IPS DF 4.7 (cell line): Measurements from ENCODE around the gene GRK7.
A peak's percentile ranks its signal among the peaks of the same experiment; 100 is the strongest.

Experiments
- DNase-seq: peaks from one replicate; pipeline ENCODE4 v3.0.0-alpha.2; 2013; ENCODE audit warnings: low spot score; ENCODE audit errors: extremely low read depth

The GRK7 gene, protein sequence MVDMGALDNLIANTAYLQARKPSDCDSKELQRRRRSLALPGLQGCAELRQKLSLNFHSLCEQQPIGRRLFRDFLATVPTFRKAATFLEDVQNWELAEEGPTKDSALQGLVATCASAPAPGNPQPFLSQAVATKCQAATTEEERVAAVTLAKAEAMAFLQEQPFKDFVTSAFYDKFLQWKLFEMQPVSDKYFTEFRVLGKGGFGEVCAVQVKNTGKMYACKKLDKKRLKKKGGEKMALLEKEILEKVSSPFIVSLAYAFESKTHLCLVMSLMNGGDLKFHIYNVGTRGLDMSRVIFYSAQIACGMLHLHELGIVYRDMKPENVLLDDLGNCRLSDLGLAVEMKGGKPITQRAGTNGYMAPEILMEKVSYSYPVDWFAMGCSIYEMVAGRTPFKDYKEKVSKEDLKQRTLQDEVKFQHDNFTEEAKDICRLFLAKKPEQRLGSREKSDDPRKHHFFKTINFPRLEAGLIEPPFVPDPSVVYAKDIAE (N-terminal part only)

DNA sequence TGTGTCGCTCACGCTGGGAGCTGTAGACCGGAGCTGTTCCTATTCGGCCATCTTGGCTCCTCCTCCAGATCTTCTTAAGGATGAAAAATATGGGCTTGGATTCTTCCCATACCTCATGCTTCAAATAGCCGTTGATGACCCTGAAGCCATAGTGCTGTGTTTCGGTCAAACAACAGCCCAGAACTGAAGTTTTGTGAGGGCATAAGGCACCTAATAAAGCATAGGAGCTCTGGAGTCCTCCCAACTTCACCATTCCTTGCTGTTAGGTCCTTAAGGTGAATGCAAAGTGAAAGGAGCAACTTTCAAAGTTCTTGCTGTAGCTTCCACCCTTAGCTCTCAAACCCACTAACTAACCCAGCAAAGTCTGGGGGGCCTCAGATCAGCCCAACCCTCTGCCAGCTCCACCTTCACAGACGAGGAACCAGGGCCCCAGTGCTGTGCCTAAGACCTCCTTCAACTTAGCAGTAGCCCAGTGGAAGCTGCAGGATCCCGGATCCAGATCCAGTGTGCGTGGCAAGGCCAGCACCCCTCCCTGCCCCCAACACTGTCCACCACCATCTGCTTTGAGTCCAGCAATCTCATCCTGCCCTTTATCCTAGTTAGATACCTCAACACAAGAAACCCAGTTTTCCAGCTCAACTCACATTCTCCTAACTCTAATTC is at the start of gene GRK7:
Gene GRK7 (plus strand): TSS at position 321 of the 663 bp plus-strand sequence. CDS start 14,877 bp downstream, outside the sequence.
- DNase-seq, result no peak

DNA sequence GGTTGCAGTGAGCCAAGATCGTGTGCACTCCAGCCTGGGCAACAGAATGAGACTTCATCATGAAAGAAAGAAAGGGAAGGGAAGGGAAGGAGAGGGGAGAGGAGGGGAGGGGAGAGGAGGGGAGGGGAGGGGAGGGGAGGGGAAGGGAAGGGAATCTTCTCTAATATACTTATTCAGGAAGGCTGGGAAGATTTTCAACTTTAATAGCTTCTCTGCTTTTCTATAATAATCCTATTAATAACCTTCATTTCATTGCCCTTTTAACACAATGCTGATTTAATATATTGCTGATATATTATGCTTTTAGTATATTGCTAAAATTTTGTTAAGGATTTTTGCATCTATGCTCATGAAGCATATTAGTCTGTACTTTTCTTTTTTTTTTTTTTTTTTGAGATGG is 48.5 kb upstream of the GRK7 start:
- no peak for DNase-seq

DNA sequence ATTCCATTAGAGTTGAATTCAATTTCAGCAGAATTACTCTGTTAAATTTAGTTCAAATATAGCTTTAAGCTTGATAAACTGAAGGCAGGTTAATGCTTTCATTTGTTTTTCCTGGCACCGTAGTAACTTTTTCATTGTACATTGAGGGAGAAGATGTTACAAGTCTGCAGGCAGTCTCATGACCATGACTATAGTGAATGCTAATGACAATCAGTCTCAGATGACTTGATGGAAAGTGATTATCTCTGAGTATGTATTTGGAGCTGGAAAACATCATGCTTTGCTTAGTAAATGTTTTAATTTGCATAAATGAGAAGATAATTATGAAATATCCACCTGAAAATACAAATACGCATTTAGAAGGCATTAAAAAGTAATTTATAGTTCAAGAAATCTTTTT is 41.1 kb upstream of the GRK7 start:
- DNase-seq, result no peak

DNA sequence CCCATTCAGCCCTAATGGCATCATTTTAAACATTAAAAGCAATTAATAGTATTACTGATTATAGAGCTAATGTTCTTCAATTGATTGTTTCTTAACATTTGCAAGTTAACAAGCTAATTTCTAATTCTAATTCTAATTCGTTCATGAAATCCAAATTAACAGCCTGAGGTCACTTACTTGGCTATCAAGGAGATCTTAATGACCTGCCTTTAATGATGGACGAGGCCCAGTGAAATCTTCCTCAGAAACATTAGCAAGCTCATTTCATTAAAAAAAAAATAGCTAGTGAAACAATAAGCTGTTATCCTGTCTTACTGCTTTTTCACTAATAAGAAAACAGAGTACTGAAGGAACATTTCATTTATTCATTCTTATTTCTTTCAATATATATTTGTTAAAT is 40.6 kb upstream of the GRK7 start:
- DNase-seq, result no peak

DNA sequence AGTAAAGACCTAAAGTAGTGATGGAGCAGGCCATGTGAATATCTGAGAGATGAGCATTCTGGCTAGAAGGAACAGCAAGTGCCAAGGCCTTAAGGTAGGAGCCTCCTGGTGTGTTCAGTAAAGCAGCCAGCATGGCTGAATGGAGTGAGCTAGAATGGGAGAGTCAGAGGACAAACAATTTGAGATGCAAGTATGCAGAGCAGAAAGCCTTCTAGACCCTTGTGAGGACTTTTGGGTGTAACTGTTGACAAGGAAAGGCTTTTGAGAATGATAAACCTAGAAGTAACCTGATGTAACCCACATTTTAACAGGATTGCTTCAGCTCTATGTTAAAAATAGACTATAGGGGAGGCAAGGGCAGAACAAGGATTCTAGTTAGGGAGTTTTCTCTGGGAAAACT is 40.0 kb upstream of the GRK7 start:
- DNase-seq, result no peak

DNA sequence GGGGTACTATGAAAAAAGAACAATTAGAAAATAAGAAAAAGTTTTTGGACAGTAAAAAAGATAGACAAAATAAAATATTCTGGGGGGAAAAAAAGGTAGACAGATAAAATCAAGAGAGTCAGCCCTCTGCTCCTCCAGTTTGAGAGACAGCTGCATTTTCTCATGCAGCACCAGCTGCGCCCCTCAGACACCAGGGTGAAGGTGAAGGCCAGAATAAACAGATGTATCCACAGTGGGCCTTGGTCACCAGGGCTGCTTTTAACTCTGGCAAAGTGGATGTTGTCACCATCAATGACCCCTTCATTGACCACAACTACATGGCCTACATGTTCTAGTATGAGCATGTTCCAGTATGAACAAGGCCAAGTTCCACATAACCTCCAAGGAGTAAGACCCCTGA is 39.0 kb upstream of the GRK7 start:
- DNase-seq, result no peak

DNA sequence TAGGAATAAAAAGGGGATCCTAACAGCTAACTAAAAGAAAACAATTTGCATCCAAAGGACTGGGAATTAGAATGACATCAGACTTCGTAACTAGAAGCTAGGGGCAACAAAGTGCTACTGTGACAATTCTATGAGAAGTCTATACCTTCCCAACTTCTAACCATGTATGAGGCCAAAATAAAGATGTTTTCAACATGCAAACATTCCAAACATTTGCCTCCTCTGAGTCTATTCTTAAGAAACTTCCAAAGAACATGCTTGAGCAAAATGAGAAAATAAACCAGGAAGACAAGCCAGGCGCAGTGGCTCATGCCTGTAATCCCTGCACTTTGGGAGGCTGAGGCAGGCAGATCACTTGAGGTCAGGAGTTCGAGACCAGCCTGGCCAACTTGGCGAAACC is 38.2 kb upstream of the GRK7 start:
- no peak for DNase-seq

DNA sequence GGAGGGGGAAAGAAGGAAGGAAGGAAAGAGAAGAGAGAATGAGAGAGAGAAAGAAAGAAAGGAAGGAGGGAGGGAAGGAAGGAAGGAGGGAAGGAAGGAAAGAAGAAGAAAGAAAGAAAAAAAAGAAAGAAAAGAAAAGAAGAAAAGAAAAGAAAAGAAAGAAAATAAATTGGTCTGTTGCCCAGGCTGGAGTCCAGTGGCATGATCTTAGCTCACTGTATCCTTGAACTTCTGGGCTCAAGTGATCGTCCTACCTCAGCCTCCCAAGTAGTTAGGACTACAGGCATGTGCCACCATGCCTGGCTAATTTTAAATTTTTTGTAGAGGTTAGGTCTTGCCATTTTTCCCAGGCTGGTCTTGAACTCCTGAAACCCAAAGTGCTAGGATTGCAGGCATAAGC is 36.7 kb upstream of the GRK7 start:
- no peak for DNase-seq

DNA sequence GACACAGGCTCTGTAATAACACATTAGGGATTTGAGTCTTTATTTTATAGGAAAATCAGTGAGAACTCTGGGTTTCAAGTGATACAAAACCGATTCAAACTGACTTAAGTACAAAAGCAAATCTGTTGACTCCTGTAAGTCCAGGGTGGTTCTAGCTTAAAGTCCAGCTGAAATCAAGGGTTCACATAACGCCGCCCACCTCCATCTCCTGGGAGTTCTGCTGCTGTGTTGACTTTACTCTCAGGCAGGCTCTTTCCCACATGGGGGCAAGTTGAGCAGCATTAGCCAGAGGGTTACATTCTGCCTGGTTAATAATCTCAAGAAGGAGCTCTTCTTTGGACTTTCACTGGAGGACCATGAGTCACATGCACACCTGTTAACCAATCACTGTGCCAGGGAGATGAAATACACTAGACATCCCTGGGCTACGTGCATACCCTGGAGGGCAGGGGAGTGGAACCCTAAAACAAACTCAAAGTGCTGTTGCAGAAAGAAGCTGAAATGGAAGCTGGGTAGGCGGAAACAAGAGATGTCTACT is 34.8 kb upstream of the GRK7 start:
- no peak for DNase-seq

DNA sequence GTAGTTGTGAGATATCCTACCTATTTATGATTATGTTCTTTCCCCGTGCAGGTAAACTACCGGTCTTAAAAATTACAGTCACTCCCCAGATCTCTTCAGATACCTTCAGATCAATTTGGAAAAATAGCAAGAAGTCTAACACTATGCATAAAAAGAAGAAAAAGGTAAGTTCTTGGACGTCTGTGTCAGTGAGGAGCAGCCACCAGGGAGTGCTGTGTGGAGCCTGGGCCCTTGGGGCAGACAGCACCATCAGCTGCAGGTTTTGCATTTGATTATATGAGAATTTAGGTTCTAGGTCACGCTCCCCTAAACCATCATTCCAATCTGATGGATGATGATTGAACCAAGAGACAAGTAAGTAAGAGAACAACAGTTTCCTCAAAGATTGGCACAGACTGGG is 34.0 kb upstream of the GRK7 start:
- DNase-seq, result no peak

DNA sequence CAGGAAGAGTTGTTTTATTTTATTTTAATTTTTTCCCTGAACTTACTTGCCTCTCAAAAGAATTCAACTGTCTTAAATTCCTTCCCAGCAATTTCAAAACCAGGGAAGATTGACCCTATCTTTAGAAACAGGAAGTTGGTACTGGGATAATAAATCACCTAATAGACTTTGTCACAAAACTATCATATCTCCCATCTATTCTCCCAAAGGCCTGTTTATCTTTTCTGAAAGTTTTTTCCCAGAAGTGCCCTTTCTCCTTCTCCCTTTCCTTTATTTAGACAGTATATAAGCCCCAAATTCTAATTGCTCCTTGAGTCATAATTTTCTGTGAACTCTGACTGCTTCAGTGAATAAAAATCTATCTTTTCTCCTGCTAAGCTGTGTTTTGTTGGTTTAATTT is 28.0 kb upstream of the GRK7 start:
- DNase-seq, result no peak

DNA sequence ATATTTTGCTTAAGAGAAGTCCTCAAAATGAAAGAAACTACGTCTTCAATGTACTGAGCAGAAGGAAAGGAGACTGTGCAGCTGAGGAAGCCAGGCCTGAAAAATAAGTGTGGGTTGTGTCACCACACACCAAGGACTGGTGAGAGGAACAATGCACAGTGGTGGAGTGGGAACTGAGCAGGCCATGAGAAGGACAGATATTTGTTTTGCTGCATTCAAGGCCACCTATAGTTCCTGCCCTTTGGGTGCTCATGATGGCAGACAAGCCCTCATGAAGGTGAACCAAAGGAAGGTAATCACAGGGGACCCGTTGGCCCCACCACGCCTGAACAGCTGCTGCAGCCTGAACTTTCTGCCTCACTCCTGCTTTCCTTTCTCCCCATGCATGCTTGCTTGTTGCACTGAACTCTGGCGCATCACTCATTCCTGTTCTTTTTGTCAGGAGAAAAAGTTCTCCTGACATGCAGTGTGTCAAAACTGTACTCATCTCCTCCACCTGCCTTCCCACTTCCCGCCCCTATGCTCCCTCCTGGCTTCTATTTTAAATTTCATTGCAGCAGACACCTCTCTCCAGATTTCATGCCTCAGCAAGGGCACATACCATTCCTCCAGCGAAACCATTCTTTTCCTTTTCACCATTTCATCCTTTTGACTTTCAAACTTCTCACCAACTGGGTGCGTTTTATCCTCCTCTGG is 27.3 kb upstream of the GRK7 start:
- DNase-seq, result no peak

DNA sequence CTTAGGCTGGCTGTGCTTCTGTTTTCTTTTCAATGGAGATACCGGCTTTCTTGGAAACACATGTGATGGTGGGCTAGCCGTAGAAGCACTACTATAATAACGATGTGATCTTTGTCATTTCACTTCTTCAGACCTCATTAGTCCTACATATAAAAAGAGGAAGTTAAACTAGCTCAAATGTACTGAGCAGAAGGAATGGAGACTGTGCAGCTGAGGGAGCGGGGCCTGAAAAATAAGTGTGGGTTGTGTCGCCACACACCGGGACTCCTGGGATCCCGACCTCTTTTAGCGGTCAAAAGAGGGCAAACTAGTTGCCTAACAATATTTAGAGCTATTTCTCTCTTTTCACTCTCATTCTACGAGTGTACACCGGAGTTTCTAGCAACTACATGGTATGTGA is 26.1 kb upstream of the GRK7 start:
- DNase-seq, result no peak

DNA sequence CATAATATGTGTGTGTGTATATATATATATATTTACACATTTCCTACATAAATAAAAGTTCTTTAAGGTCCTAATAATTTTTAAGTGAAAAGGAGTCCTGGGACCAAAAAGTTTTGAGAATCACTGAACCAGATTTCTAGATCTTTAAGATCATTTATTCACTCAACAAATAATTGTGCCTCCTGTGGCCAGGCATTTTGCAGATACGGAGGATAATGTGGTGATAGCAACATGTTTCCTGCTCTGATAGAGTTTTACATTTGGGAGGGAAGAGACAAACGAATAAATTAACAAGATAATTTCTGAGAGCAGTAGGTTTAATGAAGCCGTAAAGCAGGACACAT is 25.6 kb upstream of the GRK7 start:
- DNase-seq, result no peak

DNA sequence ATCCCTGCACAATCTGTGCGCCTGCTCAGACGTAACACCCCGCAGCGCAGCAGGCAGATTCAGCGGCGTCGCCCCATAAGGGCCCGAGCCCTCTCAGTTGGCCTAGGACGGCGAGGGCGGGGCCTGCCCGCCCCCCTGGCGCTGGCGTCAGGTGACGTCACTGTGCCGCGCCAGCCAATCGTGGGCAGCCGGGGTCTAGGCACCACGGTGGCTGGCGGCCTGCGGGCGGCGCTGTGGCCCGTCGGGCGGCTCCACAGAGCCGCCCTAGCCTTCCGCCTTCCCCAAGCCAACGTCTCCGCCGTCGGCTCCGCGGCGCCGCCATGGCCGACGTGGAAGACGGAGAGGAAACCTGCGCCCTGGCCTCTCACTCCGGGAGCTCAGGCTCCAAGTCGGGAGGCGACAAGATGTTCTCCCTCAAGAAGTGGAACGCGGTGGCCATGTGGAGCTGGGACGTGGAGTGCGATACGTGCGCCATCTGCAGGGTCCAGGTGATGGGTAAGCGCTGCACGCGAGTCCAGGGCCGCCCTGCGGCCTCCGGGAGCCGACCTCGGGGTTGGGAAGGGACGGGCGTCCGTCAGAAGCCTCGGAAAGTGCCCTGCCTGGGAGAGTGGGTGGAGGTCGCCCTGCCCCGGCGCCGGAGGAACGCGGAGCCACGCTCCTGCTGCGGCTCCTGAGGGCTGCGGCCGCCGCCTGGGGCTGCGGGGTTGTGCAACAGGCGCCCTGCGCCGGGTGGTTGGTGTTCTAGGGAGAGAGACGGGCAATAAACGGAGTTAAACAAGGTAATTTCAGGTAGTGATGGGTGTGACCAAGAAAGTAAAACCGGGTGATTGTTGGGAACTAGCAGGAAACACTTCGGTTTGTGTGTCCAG is 25.0 kb upstream of the GRK7 start, which contains the start of gene RNF7:
Gene RNF7 (plus strand): TSS at position 277 of the 869 bp plus-strand sequence. CDS start 44 bp downstream, at position 321.
- DNase-seq, result peak; percentile 72

DNA sequence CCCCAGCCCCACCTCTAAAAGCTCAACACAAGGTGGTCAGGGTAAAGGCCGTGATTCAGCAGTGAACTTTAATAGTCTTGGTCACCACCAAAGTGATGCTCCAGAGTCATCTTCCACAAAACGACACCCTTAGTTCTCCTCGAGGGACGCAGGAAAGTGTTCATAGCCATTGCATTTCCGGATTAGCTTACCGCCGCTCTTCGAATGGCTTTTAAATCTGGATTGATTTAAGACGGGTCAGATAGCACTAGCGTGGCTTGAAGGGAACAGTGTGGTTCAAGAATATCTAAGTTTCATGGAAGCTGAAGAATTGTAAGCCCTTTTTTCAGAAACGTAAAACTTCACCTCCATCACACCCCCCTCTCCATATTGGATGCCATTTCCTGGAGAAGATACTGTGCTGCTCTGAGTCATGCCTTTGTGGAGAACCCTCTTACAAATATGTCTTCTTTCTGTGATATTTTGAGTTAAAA is 24.3 kb upstream of the GRK7 start:
- DNase-seq, result no peak

DNA sequence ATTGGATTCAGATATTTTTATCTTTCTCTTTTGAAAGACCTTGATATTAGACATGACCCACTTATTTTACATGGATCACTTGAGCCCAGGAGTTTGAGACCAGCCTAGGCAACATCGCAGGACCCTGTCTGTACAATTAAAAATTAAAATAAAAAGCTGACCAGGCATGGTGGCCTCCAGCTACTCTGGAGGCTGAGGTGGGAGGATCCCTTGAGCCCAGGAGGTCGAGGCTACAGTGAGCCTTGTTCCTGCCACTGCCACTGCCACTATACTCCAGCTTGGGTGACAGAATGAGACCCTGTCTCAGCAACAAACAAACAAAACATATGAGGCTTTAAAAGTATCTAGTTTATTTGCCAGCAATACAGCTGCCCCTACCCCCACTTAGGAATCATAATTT is 23.5 kb upstream of the GRK7 start:
- DNase-seq, result no peak

DNA sequence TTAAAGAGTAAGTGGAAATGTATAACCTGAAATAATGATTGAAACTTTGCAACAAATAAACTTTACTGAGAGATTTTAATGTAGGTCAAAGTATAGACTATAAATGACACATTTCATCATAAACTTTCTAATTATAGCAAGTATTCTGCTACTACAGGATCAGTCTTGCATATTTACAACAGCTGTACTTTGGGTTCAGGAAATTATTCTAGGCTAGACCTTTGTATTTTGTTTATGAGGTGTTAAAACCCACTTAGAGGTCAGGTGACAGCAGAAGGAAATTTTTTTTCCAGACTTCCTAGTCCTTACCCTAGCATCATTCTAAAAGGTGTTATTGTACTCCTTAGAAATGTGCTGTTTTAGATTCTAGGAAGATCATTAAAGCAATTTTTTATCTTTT is 22.9 kb upstream of the GRK7 start:
- DNase-seq, result no peak

DNA sequence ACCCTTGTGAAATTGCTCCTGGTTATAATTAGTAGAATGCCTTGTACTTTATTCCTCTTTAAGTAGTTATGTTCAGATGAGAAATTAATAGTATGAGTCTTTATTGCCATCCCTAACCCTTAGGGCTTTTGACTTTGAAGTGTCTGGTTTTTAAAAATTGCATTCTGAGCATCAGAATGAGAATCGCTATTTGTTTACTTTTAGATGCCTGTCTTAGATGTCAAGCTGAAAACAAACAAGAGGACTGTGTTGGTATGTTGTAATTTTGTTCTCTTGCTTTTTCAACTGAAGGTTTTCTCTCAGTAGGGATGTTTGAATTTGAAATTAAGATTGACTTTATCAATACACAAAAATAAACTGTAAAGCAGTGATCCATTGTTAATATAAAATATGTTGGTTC is 19.9 kb upstream of the GRK7 start:
- DNase-seq, result no peak

DNA sequence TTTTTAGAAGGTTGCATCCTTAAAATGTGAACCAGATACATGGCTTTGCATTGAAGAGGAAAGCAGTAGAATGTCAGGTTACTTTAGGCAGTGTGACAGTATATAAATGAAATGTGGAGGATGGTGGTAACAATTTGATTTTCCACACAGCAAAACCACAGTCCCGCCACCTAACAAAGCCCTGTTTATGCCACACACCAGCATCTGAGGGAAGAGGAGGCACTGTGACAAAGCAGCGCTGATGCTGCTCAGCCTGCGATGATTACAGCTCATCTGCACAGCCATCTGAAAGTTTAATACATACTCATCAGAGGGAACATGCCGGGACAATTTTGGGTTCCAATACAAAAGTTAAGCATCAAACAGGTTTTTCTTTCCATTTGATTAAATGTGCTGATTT is 16.2 kb upstream of the GRK7 start:
- DNase-seq, result no peak

DNA sequence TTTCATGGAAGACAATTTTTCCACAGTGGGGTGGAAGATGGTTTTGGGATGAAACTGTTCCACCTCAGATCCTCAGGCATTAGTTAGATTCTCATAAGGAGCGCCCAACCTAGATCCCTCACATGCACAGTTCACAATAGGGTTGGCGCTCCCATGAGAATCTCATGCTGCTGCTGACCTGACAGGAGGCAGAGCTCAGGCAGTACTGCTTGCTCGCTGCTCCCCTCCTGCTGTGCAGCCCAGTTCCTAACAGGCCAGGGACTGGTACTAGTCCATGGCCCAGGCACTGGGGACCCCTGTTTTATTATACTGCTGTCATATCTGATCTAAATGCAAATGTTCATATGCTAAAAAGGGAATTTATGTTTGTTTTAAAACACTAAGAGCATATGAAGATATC is 9.8 kb upstream of the GRK7 start:
- DNase-seq, result no peak
